Measurements from ENCODE around the gene NTN5.

DNA sequence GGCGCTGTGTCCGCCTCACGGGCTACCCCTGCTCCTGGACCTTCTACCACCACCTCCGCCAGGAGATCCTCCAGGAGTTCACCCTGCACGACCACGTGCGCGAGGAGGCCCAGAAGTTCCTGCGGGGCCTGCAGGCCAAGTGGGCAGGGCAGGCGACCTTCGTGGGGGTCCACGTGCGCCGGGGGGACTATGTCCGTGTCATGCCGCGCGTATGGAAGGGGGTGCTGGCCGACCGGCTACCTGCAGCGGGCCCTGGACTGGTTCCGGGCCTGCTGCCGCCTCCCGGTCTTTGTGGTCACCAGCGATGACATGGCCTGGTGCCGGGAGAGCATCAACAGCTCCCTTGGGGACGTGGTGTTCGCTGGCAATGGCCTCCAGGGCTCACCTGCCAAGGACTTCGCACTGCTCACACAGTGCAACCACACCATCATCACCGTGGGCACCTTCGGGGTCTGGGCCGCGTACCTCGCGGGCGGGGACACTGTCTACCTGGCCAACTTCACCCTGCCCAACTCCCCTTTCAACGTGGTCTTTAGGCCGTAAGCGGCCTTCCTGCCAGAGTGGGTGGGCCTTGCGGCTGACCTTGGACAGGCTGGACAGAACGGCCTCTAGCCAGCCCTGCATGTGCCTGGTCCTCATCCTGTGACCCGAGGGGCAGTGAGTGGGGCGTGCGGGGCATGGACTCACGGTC is 7.8 kb upstream of the NTN5 start:
- TF ChIP-seq, protein P1, sequence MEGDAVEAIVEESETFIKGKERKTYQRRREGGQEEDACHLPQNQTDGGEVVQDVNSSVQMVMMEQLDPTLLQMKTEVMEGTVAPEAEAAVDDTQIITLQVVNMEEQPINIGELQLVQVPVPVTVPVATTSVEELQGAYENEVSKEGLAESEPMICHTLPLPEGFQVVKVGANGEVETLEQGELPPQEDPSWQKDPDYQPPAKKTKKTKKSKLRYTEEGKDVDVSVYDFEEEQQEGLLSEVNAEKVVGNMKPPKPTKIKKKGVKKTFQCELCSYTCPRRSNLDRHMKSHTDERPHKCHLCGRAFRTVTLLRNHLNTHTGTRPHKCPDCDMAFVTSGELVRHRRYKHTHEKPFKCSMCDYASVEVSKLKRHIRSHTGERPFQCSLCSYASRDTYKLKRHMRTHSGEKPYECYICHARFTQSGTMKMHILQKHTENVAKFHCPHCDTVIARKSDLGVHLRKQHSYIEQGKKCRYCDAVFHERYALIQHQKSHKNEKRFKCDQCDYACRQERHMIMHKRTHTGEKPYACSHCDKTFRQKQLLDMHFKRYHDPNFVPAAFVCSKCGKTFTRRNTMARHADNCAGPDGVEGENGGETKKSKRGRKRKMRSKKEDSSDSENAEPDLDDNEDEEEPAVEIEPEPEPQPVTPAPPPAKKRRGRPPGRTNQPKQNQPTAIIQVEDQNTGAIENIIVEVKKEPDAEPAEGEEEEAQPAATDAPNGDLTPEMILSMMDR (IDR thresholded peaks at IDR 0.05), result no peak
- no peak for TF ChIP-seq POLR2A (IDR thresholded peaks at IDR 0.05)
